ENCODE results near the gene CYTH1. TPM values are rescaled to one million over a fixed set of nuclear protein-coding genes. Genes with fewer than 3 reads are reported as not detected.

CYTH1 gene
- total RNA-seq, 2 donors from 2014 or later, result 54.6 to 68.9 TPM

GRCh38 chr17:78771758-78772382 is 10.2 kb downstream of the CYTH1 start:
- H3K4me1 ChIP-seq, result no peaks in the 10 kb centered on the region
- TF ChIP-seq CTCF (IDR thresholded peaks at IDR 0.05), result no peak
- peak overlapping the region; percentile 37 for H3K27ac ChIP-seq

GRCh38 chr17:78769196-78769773 is 12.8 kb downstream of the CYTH1 start:
- Histone ChIP-seq H3K9ac (ENCODE audit: low read depth in 2 of 2, low read length in 2 of 2) (no peak overlapping the region), H3K4me1 (no peaks in the 10 kb centered on the region)
- intact Hi-C loops (cut with DNase I), result no loop called here

More at GRCh38 chr17:78771758-78772382, 10.2 kb downstream of the CYTH1 start:
- Histone ChIP-seq H3K9me3 (no peaks in the 10 kb centered on the region), H3K4me3 (no peak overlapping the region), H3K9ac (ENCODE audit: low read depth in 2 of 2, low read length in 2 of 2) (no peak overlapping the region), H3K36me3 (no peaks in the 10 kb centered on the region), H3K27me3 (no peaks in the 10 kb centered on the region)
- intact Hi-C loops (cut with DNase I), result no loop called here
- DNase-seq, result no peak

GRCh38 chr17:78767806-78768205 is 14.3 kb downstream of the CYTH1 start:
- Histone ChIP-seq H3K4me1 (no peaks in the 10 kb centered on the region), H3K36me3 (no peaks in the 10 kb centered on the region), H3K9ac (ENCODE audit: low read depth in 2 of 2, low read length in 2 of 2) (no peak overlapping the region), H3K27me3 (no peaks in the 10 kb centered on the region), H3K9me3 (no peaks in the 10 kb centered on the region), H3K4me3 (no peak overlapping the region), H3K27ac (no peak overlapping the region)
- TF ChIP-seq CTCF (IDR thresholded peaks at IDR 0.05), result no peak
- no peak for DNase-seq
- intact Hi-C loops (cut with DNase I), result no loop called here

More at GRCh38 chr17:78769196-78769773, 12.8 kb downstream of the CYTH1 start:
- no peaks in the 10 kb centered on the region for H3K36me3 ChIP-seq
- no peaks in the 10 kb centered on the region for H3K9me3 ChIP-seq
- no peak overlapping the region for H3K27ac ChIP-seq
- no peak overlapping the region for H3K4me3 ChIP-seq
- TF ChIP-seq CTCF (IDR thresholded peaks at IDR 0.05), result no peak
- no peak for DNase-seq
- no peaks in the 10 kb centered on the region for H3K27me3 ChIP-seq

GRCh38 chr17:78766743-78767294 is 15.3 kb downstream of the CYTH1 start:
- Histone ChIP-seq H3K9ac (ENCODE audit: low read depth in 2 of 2, low read length in 2 of 2) (no peak overlapping the region), H3K4me1 (no peaks in the 10 kb centered on the region), H3K9me3 (no peaks in the 10 kb centered on the region), H3K27ac (no peak overlapping the region), H3K36me3 (no peaks in the 10 kb centered on the region), H3K4me3 (no peak overlapping the region), H3K27me3 (no peaks in the 10 kb centered on the region)
- intact Hi-C loops (cut with DNase I), result no loop called here
- TF ChIP-seq CTCF (IDR thresholded peaks at IDR 0.05), result no peak
- DNase-seq, result no peak

DNA sequence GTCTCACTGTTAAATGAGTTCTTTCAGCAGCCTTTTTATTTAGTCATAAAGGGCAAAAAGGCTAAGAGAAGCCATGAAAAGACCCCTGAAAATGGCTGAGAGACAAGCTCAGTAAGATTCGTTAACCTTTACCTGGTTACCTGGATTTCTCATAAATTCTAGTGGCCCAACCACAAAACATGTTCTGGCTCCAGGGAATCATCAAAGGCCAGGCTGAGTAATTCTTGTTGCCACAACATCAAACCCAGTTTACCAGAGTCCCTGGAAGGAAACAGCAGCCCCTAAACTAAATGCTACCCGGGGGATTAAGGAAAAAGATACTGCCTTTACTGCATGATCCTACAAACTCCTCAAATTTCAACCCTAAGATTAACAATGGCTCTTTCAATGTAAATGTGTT is 15.8 kb downstream of the CYTH1 start:
- no peak overlapping the region for H3K4me3 ChIP-seq
- intact Hi-C loops (cut with DNase I), result no loop called here
- H3K27ac ChIP-seq, result no peak overlapping the region
- H3K27me3 ChIP-seq, result no peaks in the 10 kb centered on the region
- H3K4me1 ChIP-seq, result no peaks in the 10 kb centered on the region
- no peaks in the 10 kb centered on the region for H3K9me3 ChIP-seq
- H3K9ac ChIP-seq (ENCODE audit: low read depth in 2 of 2, low read length in 2 of 2), result no peak overlapping the region
- no peak for DNase-seq
- TF ChIP-seq CTCF (IDR thresholded peaks at IDR 0.05), result no peak
- H3K36me3 ChIP-seq, result no peaks in the 10 kb centered on the region

Data from colonic mucosa (tissue), 4 donors.